HepG2 (cell line): Measurements from ENCODE around the gene PRMT5. TPM values are rescaled to one million over a fixed set of nuclear protein-coding genes. Genes with fewer than 3 reads are reported as not detected.

Experiments
- AKAP8 ChIP-seq: sonication (generic); formaldehyde crosslinking; IDR thresholded peaks from 2 replicates; pipeline ENCODE4 v1.5.1; 2020; ENCODE audit warnings: mild to moderate bottlenecking, missing genetic modification reagents
- ASH2L ChIP-seq: fragments of 300-600, 200-600 bp; sonication (generic); IDR thresholded peaks from 2 replicates; pipeline ENCODE4 v1.7.0; 2017; ENCODE audit warnings: low read depth, mild to moderate bottlenecking, moderate library complexity, mixed read lengths, low read length; ENCODE audit not compliant: insufficient read length
- CBFB ChIP-seq: sonication (generic); formaldehyde crosslinking; IDR thresholded peaks from 2 replicates; pipeline ENCODE4 v1.4.0; 2020; ENCODE audit warnings: missing genetic modification reagents
- CBX2 ChIP-seq, 2 experiments: fragments of 200-600 bp in 1 of 2; sonication (generic); formaldehyde crosslinking in 1 of 2; IDR thresholded peaks; 2 replicates each; pipeline versions ENCODE4 v1.7.0 to v1.8.1; 2018 to 2022; ENCODE audit warnings: low read depth in 2 of 2, low read length in 1 of 2, mild to moderate bottlenecking in 1 of 2, missing genetic modification reagents in 1 of 2
- FOXK1 ChIP-seq: sonication (generic); formaldehyde crosslinking; IDR thresholded peaks from 2 replicates; pipeline ENCODE4 v1.4.0; 2020; ENCODE audit warnings: low read depth, missing genetic modification reagents, borderline replicate concordance
- IRX3 ChIP-seq: sonication (generic); formaldehyde crosslinking; IDR thresholded peaks from 2 replicates; pipeline ENCODE4 v1.8.1; 2023; ENCODE audit warnings: mild to moderate bottlenecking, low read depth, missing genetic modification reagents, borderline replicate concordance
- KDM5A ChIP-seq: fragments of 200-600 bp; sonication (generic); IDR thresholded peaks from 2 replicates; pipeline ENCODE4 v1.7.0; 2018; ENCODE audit warnings: antibody characterized with exemption, mild to moderate bottlenecking, low read length, borderline replicate concordance
- KLF15 ChIP-seq: sonication (generic); formaldehyde crosslinking; IDR thresholded peaks from 2 replicates; pipeline ENCODE4 v1.8.1; 2023; ENCODE audit warnings: borderline replicate concordance, mild to moderate bottlenecking, inconsistent platforms, missing genetic modification reagents, mixed read lengths
- NBN ChIP-seq: fragments of 450-650 bp; conservative IDR thresholded peaks from 2 replicates; pipeline ENCODE4 v1.6.1; 2017
- ZC3H4 ChIP-seq: sonication (generic); formaldehyde crosslinking; IDR thresholded peaks from 2 replicates; pipeline ENCODE4 v1.4.0; 2020; ENCODE audit warnings: missing genetic modification reagents, borderline replicate concordance
- ZFP37 ChIP-seq: sonication (generic); formaldehyde crosslinking; IDR thresholded peaks from 2 replicates; pipeline ENCODE4 v1.4.0; 2020; ENCODE audit warnings: missing genetic modification reagents, borderline replicate concordance
- ZFP41 ChIP-seq: sonication (generic); formaldehyde crosslinking; IDR thresholded peaks from 2 replicates; pipeline ENCODE4 v1.4.0; 2020; ENCODE audit warnings: mild to moderate bottlenecking, missing genetic modification reagents, borderline replicate concordance
- ZNF253 ChIP-seq: sonication (generic); formaldehyde crosslinking; IDR thresholded peaks from 2 replicates; pipeline ENCODE4 v1.8.0; 2022; ENCODE audit warnings: mild to moderate bottlenecking, missing genetic modification reagents, borderline replicate concordance
- ZNF326 ChIP-seq: sonication (generic); formaldehyde crosslinking; IDR thresholded peaks from 2 replicates; pipeline ENCODE4 v1.4.0; 2020; ENCODE audit warnings: missing genetic modification reagents, borderline replicate concordance
- ZNF501 ChIP-seq: sonication (generic); formaldehyde crosslinking; IDR thresholded peaks from 2 replicates; pipeline ENCODE4 v1.5.1; 2020; ENCODE audit warnings: mild to moderate bottlenecking, moderate library complexity, missing genetic modification reagents
- ZNF530 ChIP-seq: sonication (generic); formaldehyde crosslinking; IDR thresholded peaks from 2 replicates; pipeline ENCODE4 v1.5.0; 2020; ENCODE audit warnings: low read depth, mild to moderate bottlenecking, missing genetic modification reagents
- ZNF547 ChIP-seq: sonication (generic); formaldehyde crosslinking; IDR thresholded peaks from 2 replicates; pipeline ENCODE4 v1.5.1; 2020; ENCODE audit warnings: mild to moderate bottlenecking, missing genetic modification reagents
- ZNF720 ChIP-seq: sonication (generic); formaldehyde crosslinking; IDR thresholded peaks from 2 replicates; pipeline ENCODE4 v1.4.0; 2020; ENCODE audit warnings: missing genetic modification reagents
- ZNF761 ChIP-seq: sonication (generic); formaldehyde crosslinking; conservative IDR thresholded peaks from 2 replicates; pipeline ENCODE4 v1.4.0; 2020; ENCODE audit warnings: mild to moderate bottlenecking, missing genetic modification reagents
- ZSCAN31 ChIP-seq: sonication (generic); formaldehyde crosslinking; IDR thresholded peaks from 2 replicates; pipeline ENCODE4 v1.5.0; 2020; ENCODE audit warnings: low read depth, mild to moderate bottlenecking, missing genetic modification reagents
- ZZZ3 ChIP-seq: sonication (generic); formaldehyde crosslinking; IDR thresholded peaks from 2 replicates; pipeline ENCODE4 v1.4.0; 2020; ENCODE audit warnings: missing genetic modification reagents, mild to moderate bottlenecking, borderline replicate concordance
- polyA plus RNA-seq, 8 experiments: library from polyadenylated mRNA; depleted of rRNA in 3 of 8; stranded (reverse) in 7 of 8; unstranded in 1 of 8; fragments of >200 nt; fragmentation: Illumina TruSeq in 4 of 8; extraction: Trizol in 4 of 8; gene quantifications; 2 replicates each; pipeline versions ENCODE4 v1.2.1 to v1.2.3, GENCODE V29; 2011 to 2016; ENCODE audit warnings: low read depth in 4 of 8, missing spikeins in 1 of 8, mixed read lengths in 1 of 8; ENCODE audit not compliant: insufficient read depth in 1 of 8
- total RNA-seq, 5 experiments: library from RNA; depleted of rRNA; stranded (reverse); fragments of >200 nt; fragmentation: Illumina TruSeq; extraction: Trizol; gene quantifications; 2 replicates each; pipeline ENCODE4 v1.2.3, GENCODE V29; 2016; ENCODE audit warnings: low read depth in 1 of 5
- TF ChIP-seq, protein P1 (sequence below): sonication (generic); formaldehyde crosslinking; IDR thresholded peaks from 2 replicates; pipeline ENCODE4 v1.8.1; 2023; ENCODE audit warnings: mild to moderate bottlenecking, missing genetic modification reagents
- TF ChIP-seq, protein P2 (sequence below): sonication (generic); formaldehyde crosslinking; IDR thresholded peaks from 2 replicates; pipeline ENCODE4 v1.4.0; 2020; ENCODE audit warnings: missing genetic modification reagents
- TF ChIP-seq, protein P3 (sequence below): sonication (generic); formaldehyde crosslinking; IDR thresholded peaks from 2 replicates; pipeline ENCODE4 v1.5.1; 2020; ENCODE audit warnings: missing genetic modification reagents, mild to moderate bottlenecking, borderline replicate concordance

The PRMT5 gene
- total and polyA plus RNA-seq, 2 of the 13 experiments (the other 11 are each of a cell fraction or from before 2014, with no cell fraction given) = 210 to 354 TPM

GRCh38 chr14:22872033-22872832 is 56.9 kb downstream of the PRMT5 start (continued):
- TF ChIP-seq AKAP8 (CRISPR knock-in tag) (no peak; the same call in 1 of the 2 replicates), NBN (no peak), FOXK1 (CRISPR knock-in tag) (peak; percentile 43; the same call in 1 of the 2 replicates), ZNF547 (0 out of 2 replicates have a peak, but pooled peaks have one; percentile 8), ZNF761 (CRISPR knock-in tag) (peak; percentile 51; the same call in 1 of the 2 replicates), ZC3H4 (CRISPR knock-in tag) (no peak; the same call in 1 of the 2 replicates), ZNF720 (no peak), ZNF530 (CRISPR knock-in tag) (no peak), ZNF326 (no peak), KDM5A (peak; percentile 68), ZFP37 (no peak), ZZZ3 (CRISPR knock-in tag) (no peak), ZFP41 (no peak), ZNF253 (CRISPR knock-in tag) (no peak; the same call in 1 of the 2 replicates), CBFB (CRISPR knock-in tag) (no peak; the same call in 1 of the 2 replicates), ASH2L (no peak), ZSCAN31 (CRISPR knock-in tag) (no peak), IRX3 (CRISPR knock-in tag) (no peak), ZNF501 (CRISPR knock-in tag) (no peak), CBX2 (IDR thresholded peaks at IDR 0.05; ENCODE audit: low read depth, low read length) (no peak), CBX2 (CRISPR knock-in tag; IDR thresholded peaks at IDR 0.05; ENCODE audit: low read depth) (no peak), KLF15 (CRISPR knock-in tag) (no peak)
- TF ChIP-seq, protein P1, sequence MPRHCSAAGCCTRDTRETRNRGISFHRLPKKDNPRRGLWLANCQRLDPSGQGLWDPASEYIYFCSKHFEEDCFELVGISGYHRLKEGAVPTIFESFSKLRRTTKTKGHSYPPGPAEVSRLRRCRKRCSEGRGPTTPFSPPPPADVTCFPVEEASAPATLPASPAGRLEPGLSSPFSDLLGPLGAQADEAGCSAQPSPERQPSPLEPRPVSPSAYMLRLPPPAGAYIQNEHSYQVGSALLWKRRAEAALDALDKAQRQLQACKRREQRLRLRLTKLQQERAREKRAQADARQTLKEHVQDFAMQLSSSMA (CRISPR knock-in tag) = no peak
- TF ChIP-seq, protein P2, sequence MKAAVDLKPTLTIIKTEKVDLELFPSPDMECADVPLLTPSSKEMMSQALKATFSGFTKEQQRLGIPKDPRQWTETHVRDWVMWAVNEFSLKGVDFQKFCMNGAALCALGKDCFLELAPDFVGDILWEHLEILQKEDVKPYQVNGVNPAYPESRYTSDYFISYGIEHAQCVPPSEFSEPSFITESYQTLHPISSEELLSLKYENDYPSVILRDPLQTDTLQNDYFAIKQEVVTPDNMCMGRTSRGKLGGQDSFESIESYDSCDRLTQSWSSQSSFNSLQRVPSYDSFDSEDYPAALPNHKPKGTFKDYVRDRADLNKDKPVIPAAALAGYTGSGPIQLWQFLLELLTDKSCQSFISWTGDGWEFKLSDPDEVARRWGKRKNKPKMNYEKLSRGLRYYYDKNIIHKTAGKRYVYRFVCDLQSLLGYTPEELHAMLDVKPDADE (CRISPR knock-in tag) = no peak
- TF ChIP-seq, protein P3, sequence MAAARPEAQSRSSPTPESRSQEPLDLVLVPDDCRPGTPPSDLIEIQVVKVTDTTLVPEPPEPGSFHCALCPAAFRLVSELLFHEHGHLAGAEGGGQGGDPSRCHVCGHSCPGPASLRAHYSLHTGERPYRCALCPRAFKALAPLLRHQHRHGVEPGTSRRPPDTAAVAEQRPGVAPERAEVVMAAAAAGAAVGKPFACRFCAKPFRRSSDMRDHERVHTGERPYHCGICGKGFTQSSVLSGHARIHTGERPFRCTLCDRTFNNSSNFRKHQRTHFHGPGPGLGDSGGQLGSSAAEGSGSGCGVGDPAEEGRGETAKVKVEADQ = peak; percentile 51; the same call in 1 of the 2 replicates
